ENCODE data around the gene N4BP2.
A peak's percentile ranks its signal among the peaks of the same experiment; 100 is the strongest.
"Not testable (repeated sequence)": the region's sequence is repeated elsewhere in the genome, so short reads cannot be mapped to it uniquely, and the experiment has no call there.

Gene N4BP2

DNA sequence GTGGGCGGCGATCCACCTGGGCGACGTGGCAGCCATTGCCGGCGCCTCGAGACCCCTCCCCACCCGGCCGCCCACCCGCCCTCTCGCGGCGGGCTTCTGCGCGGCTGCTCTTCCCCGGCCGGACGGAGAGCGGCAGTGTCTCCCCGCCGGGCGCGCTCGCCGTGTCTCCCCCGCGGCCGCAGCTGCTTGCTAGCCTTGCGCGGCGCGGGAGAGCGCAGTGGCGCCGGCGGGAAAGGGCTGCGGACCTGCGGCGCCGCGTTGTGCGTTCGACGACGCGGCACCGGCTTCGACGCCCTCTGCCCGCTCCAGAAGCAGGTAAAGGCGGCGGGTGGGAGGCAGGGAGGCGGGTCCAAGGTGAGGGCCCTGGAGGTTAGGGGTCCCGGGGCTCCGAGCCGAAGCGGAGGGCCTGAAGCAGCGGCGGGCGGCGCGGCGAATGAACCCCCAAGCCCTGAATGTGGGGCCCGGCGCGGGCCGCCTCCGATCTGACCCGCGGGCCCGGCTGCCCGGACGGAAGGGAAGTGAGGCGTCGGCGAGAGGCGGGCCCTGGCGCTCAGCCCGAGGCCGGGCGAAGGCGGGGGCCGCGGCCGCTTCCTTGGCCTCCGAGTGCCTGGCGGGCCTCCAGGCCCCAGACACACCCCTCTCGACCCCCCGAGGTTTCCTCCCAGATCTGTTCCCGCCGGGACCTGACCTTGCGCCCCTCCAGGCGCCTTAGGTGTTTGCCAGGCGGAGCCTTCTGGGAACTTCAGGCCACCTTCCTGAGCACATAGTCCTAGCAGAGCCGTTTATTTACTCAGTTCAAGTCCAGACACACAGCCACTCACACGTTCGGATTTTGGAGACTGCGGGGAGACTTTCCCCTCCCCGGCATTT lies at the start of gene N4BP2:
TSS of gene N4BP2 (plus strand) at position 135 of the 870 bp plus-strand sequence. CDS start 40,491 bp downstream, outside the sequence.
- peak; percentile 65 to 68 for DNase-seq (ENCODE audit: low read depth in 2 of 2)

- no peak for DNase-seq (ENCODE audit: low read depth in 2 of 2)
Measured at GRCh38 chr4:40016007-40016406, 40.6 kb upstream of the N4BP2 start.

DNA sequence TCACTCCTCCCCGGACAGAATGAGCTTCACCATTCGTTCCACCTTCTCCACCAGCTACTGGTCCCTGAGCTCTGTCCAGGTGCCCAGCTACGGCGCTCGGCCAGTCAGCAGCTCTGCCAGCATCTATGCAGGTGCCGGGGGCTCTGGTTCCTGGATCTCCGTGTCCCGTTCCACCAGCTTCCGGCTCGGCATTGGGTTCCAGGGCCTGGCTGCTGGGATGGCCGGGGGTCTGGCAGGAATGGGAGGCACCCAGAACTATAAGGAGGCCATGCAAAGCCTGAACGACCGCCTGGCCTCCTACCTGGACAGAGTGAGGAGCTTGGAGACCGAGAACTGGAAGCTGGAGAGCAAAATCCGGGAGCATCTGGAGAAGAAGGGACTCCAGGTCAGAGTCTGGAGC lies 36.4 kb upstream of the N4BP2 start:
- no peak for DNase-seq (ENCODE audit: low read depth in 2 of 2)

DNA sequence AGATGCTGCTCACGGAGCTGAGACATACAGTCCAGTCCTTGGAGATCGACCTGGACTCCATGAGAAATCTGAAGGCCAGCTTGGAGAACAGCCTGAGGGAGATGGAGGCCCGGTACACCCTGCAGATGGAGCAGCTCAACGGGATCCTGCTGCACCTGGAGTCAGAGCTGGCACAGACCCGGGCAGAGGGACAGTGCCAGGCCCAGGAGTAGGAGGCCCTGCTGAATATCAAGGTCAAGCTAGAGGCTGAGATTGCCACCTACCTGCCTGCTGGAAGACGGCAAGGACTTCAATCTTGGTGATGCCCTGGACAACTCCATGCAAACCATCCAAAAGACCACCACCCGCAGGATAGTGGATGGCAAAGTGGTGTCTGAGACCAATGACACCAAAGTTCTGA lies 35.5 kb upstream of the N4BP2 start:
- DNase-seq (ENCODE audit: low read depth in 2 of 2) = not testable (repeated sequence)

DNA sequence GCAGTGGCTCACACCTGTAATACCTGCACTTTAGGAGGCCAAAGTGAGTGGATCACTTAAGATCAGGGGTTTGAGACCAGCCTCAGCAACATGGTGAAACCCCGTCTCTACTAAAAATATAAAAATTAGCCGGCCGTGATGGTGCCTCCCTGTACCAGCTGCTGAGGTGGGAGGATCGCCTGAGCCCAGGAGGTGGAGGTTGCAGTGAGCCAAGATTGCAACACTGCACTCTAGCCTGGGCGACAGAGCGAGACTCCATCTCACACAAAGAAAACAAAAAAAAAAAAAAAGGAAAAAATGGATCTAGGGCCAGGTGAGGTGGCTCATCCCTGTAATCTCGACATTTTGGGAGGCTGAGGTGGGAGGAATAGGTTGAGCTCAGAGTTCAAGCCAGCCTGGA lies 32.6 kb upstream of the N4BP2 start:
- not testable (repeated sequence) for DNase-seq (ENCODE audit: low read depth in 2 of 2)

GRCh38 chr4:40032785-40033184 lies 23.9 kb upstream of the N4BP2 start:
- DNase-seq (ENCODE audit: low read depth in 2 of 2) = no peak

DNA sequence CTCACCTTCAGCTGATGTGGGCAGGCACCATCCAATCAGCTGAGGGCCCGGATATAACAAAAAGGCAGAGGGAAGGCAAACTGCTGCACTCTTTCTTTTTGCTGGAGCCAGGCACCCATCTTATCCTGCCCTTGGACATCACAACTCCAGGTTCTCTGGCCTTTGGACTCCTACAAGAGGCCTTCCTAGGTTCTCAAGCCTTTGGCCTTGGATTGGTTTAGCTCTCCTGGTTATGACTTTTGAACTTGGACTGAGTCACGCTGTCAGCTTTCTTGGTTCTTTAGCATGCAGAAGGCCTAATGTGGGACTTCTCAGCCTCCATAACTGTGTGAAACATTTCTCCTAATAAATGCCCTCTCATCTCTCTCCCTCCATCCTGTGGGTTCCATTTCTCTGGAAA lies 23.0 kb upstream of the N4BP2 start:
- no peak for DNase-seq (ENCODE audit: low read depth in 2 of 2)

DNA sequence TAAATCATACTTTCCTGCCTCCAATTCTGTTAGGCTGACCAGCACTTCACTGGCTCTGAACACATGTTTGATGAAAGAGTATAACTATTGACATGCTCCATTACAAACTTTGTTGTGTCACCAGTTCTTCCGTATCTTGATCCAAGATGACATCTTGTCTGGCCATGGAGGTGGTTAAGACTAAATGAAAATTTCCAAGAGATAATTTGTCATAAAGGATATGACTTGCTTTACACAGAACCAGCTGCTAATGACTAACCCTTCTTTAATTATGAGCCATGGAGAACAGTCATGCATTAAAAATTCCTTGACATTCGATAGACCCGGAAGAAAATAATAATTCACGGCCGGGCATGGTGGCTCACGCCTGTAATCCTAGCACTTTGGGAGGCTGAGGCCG lies 17.7 kb upstream of the N4BP2 start:
- DNase-seq (ENCODE audit: low read depth in 2 of 2) = no peak

- no peak for DNase-seq (ENCODE audit: low read depth in 2 of 2)
Measured at GRCh38 chr4:40040908-40041307, 15.7 kb upstream of the N4BP2 start.

GRCh38 chr4:40043786-40044185 lies 12.9 kb upstream of the N4BP2 start:
- DNase-seq (ENCODE audit: low read depth in 2 of 2) = no peak

GRCh38 chr4:40046311-40046980 lies 10.2 kb upstream of the N4BP2 start:
- DNase-seq (ENCODE audit: low read depth in 2 of 2) = peak in 1 of 2 donors; percentile 41

GRCh38 chr4:40053161-40053560 lies 3.5 kb upstream of the N4BP2 start:
- DNase-seq (ENCODE audit: low read depth in 2 of 2) = no peak

DNA sequence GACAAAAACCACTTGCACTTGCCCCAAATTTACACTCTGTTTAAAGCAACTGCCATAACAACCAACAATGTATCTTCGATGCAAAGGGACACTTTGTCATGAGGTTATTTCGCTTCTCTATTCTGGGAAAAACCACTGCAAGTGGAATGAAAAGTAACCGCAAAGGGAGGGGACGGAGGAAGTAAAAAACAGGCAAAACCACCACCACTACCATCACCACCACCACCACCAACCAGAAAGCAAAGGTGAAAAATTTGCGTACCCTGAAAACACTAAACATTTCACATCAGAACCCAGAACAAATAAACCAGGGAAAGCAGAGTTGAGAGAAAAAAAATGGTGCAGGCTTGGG lies 1.2 kb upstream of the N4BP2 start:
- peak in 1 of 2 donors; percentile 30 for DNase-seq (ENCODE audit: low read depth in 2 of 2)

- DNase-seq (ENCODE audit: low read depth in 2 of 2) = peak; percentile 41 to 42
Measured at GRCh38 chr4:40055863-40056715, 561 bp upstream of the N4BP2 start.

- peak; percentile 42 to 59 for DNase-seq (ENCODE audit: low read depth in 2 of 2)
Measured at GRCh38 chr4:40057586-40058091, 989 bp downstream of the N4BP2 start.

GRCh38 chr4:40058121-40058520 lies 1.5 kb downstream of the N4BP2 start:
- DNase-seq (ENCODE audit: low read depth in 2 of 2) = no peak

GRCh38 chr4:40058854-40059253 lies 2.2 kb downstream of the N4BP2 start:
- no peak for DNase-seq (ENCODE audit: low read depth in 2 of 2)

GRCh38 chr4:40059362-40059761 lies 2.7 kb downstream of the N4BP2 start:
- no peak for DNase-seq (ENCODE audit: low read depth in 2 of 2)

- no peak for DNase-seq (ENCODE audit: low read depth in 2 of 2)
Measured at GRCh38 chr4:40065010-40065409, 8.4 kb downstream of the N4BP2 start.

GRCh38 chr4:40066651-40067050 lies 10.0 kb downstream of the N4BP2 start:
- DNase-seq (ENCODE audit: low read depth in 2 of 2) = no peak

- no peak for DNase-seq (ENCODE audit: low read depth in 2 of 2)
Measured at GRCh38 chr4:40070387-40070786, 13.7 kb downstream of the N4BP2 start.

DNA sequence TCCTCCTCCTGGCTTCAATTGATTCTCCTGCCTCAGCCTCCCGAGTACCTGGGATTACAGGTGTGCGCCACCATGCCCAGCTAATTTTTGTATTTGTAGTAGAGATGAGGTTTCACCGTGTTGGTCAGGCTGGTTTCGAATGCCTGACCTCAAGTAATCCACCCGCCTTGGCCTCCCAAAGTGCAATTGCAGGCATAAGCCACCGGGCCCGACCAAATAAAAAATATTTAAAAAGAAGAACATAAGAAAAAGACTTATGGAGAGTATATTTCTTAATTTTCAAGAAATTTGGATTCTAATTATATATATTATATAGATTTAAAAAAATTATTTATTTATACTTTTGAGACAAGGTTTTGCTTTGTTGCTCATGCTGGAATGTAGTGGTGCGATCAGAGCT lies 29.8 kb downstream of the N4BP2 start:
- no peak for DNase-seq (ENCODE audit: low read depth in 2 of 2)
